HepG2 (cell line): ENCODE measurements around the gene C1R. TPM values are rescaled to one million over a fixed set of nuclear protein-coding genes. Genes with fewer than 3 reads are reported as not detected.

Experiments
- ATAC-seq: fragments of 200-7000 bp; cut with Tn5 transposase; 3 replicates; pipeline ENCODE4 v1.9.1; 2020; ENCODE audit warnings: mild to moderate bottlenecking, moderate library complexity
- BruUV-seq: library from RNA; stranded (reverse); fragments of 400-500 nt; replicated peaks from 2 replicates; lab custom pipeline; 2021; lab: Mats Ljungman, UMichigan
- CTCF ChIA-PET: fragments of 300-600 bp; formaldehyde crosslinking; extraction: SDS; loops from one replicate; lab custom pipeline; 2021; ENCODE audit warnings: low total read pairs, inconsistent platforms, low intra/inter-chr PET ratio; lab: Yijun Ruan, JAX
- POLR2A ChIA-PET: fragments of 350-600 bp; sonication (Branson Sonifier 250); formaldehyde crosslinking; loops from one replicate; lab custom pipeline; 2020; ENCODE audit warnings: antibody characterized with exemption, inconsistent platforms; lab: Yijun Ruan, JAX
- DNase-seq: peaks from one replicate; pipeline ENCODE4 v3.0.0-alpha.2; 2015; ENCODE audit warnings: low spot score
- FAIRE-seq: peaks from 3 replicates; lab custom pipeline; 2011; peaks lifted over from hg19 to GRCh38; lab: Jason Lieb, UNC
- H2AFZ ChIP-seq: one replicate; pipeline ENCODE4 v1.6.1; 2011; ENCODE audit warnings: low read length, inconsistent platforms
- H3K27ac ChIP-seq: fragments of 300-600 bp; 3 replicates; pipeline ENCODE4 v1.8.0; 2011; ENCODE audit warnings: mixed run types, mild to moderate bottlenecking, mixed read lengths, low read length, inconsistent platforms; ENCODE audit not compliant: insufficient read depth; ENCODE audit errors: extremely low read length
- H3K27me3 ChIP-seq, 2 experiments: fragments of 200-600 bp in 1 of 2; 2 replicates in 1 of 2; 3 replicates in 1 of 2; pipeline versions ENCODE4 v1.6.0 to v1.8.0; 2011; ENCODE audit warnings: low read length in 2 of 2, mild to moderate bottlenecking in 2 of 2, moderate library complexity in 2 of 2, inconsistent platforms in 1 of 2; ENCODE audit not compliant: insufficient read depth in 2 of 2, control insufficient read depth in 1 of 2
- H3K36me3 ChIP-seq, 2 experiments: fragments of 200-600 bp in 1 of 2; replicated peaks in 1 of 2; 2 replicates in 1 of 2; 3 replicates in 1 of 2; pipeline versions ENCODE4 v1.5.1 to v1.8.0; 2011; ENCODE audit warnings: low read length in 2 of 2, inconsistent platforms in 1 of 2; ENCODE audit not compliant: insufficient read depth in 2 of 2, control insufficient read depth in 1 of 2
- H3K4me1 ChIP-seq: 2 replicates; pipeline ENCODE4 v1.5.1; 2012; ENCODE audit warnings: low read length, inconsistent platforms; ENCODE audit not compliant: insufficient read depth
- H3K4me2 ChIP-seq: 2 replicates; pipeline ENCODE4 v1.6.0; 2011; ENCODE audit warnings: low read depth, low read length, inconsistent platforms
- H3K4me3 ChIP-seq, 3 experiments: fragments of 200-600 bp in 1 of 3; sonication (generic), shearing (Covaris generic) in 1 of 3; replicated peaks in 1 of 3; 2 replicates each; pipeline ENCODE4 v1.5.1; 2011 to 2016; ENCODE audit warnings: low read length in 3 of 3, inconsistent platforms in 2 of 3, low read depth in 2 of 3, mild to moderate bottlenecking in 2 of 3, control low read depth in 1 of 3, mixed read lengths in 1 of 3; ENCODE audit not compliant: insufficient read depth in 1 of 3
- H3K79me2 ChIP-seq: one replicate; pipeline ENCODE4 v1.6.1; 2011; ENCODE audit warnings: low read length, inconsistent platforms; ENCODE audit not compliant: insufficient read depth
- H3K9ac ChIP-seq: 2 replicates; pipeline ENCODE4 v1.6.0; 2011; ENCODE audit warnings: mild to moderate bottlenecking, low read depth, low read length, inconsistent platforms; ENCODE audit not compliant: insufficient read depth
- H3K9me3 ChIP-seq: 2 replicates; pipeline ENCODE4 v1.5.1; 2012; ENCODE audit warnings: mild to moderate bottlenecking, low read length
- H4K20me1 ChIP-seq: 2 replicates; pipeline ENCODE4 v1.6.0; 2011; ENCODE audit warnings: inconsistent platforms, mild to moderate bottlenecking, low read length, moderate library complexity; ENCODE audit not compliant: insufficient read depth
- EP300 ChIP-seq, 3 experiments: sonication (generic) in 1 of 3; formaldehyde crosslinking in 1 of 3; IDR thresholded peaks; 2 replicates each; pipeline versions ENCODE4 v1.5.1 to v1.6.1; 2011 to 2020; ENCODE audit warnings: low read depth in 2 of 3, low read length in 2 of 3, borderline replicate concordance in 1 of 3, improper control_type of control experiment in 1 of 3, mild to moderate bottlenecking in 1 of 3, missing genetic modification reagents in 1 of 3, moderate library complexity in 1 of 3
- FOXA1 ChIP-seq, 2 experiments: fragments of 450-650 bp in 1 of 2; sonication (generic) in 1 of 2; formaldehyde crosslinking in 1 of 2; IDR thresholded peaks; 2 replicates each; pipeline versions ENCODE4 v1.4.0 to v1.6.1; 2016 to 2020; ENCODE audit warnings: missing genetic modification reagents in 1 of 2
- HNF4A ChIP-seq: sonication (generic); formaldehyde crosslinking; IDR thresholded peaks from 2 replicates; pipeline ENCODE4 v1.4.0; 2020; ENCODE audit warnings: missing genetic modification reagents
- HNF4G ChIP-seq, 2 experiments: sonication (generic) in 1 of 2; formaldehyde crosslinking in 1 of 2; IDR thresholded peaks; 2 replicates each; pipeline versions ENCODE4 v1.4.0 to v1.6.1; 2011 to 2020; ENCODE audit warnings: borderline replicate concordance in 2 of 2, low read depth in 2 of 2, mild to moderate bottlenecking in 2 of 2, low read length in 1 of 2, missing genetic modification reagents in 1 of 2, moderate library complexity in 1 of 2
- HOXA9 ChIP-seq: sonication (generic); formaldehyde crosslinking; IDR thresholded peaks from 2 replicates; pipeline ENCODE4 v1.8.1; 2022; ENCODE audit warnings: missing genetic modification reagents, mild to moderate bottlenecking, moderate library complexity, borderline replicate concordance
- LCORL ChIP-seq, 2 experiments: fragments of 450-650 bp in 1 of 2; sonication (generic) in 1 of 2; formaldehyde crosslinking in 1 of 2; IDR thresholded peaks; 2 replicates each; pipeline versions ENCODE4 v1.5.0 to v1.6.1; 2017 to 2020; ENCODE audit warnings: antibody characterized with exemption in 1 of 2, missing genetic modification reagents in 1 of 2
- NR2F1 ChIP-seq, 2 experiments: fragments of 450-650 bp in 1 of 2; formaldehyde crosslinking in 1 of 2; IDR thresholded peaks; 2 replicates each; pipeline versions ENCODE4 v1.5.0 to v1.6.1; 2016 to 2020; ENCODE audit warnings: mild to moderate bottlenecking in 1 of 2, missing compliant biosample characterization in 1 of 2, missing genetic modification reagents in 1 of 2, moderate library complexity in 1 of 2
- NR2F2 ChIP-seq: IDR thresholded peaks from 2 replicates; pipeline ENCODE4 v1.6.1; 2012; ENCODE audit warnings: low read depth, inconsistent platforms, borderline replicate concordance
- PAXIP1 ChIP-seq: sonication (generic); formaldehyde crosslinking; conservative IDR thresholded peaks from 2 replicates; pipeline ENCODE4 v1.4.0; 2020; ENCODE audit warnings: mild to moderate bottlenecking, missing genetic modification reagents, moderate library complexity
- RXRB ChIP-seq: IDR thresholded peaks from 2 replicates; pipeline ENCODE4 v1.6.1; 2016; ENCODE audit warnings: borderline replicate concordance, missing genetic modification reagents, missing compliant biosample characterization
- SP2 ChIP-seq: sonication (generic); formaldehyde crosslinking; IDR thresholded peaks from 2 replicates; pipeline ENCODE4 v1.5.1; 2020; ENCODE audit warnings: mild to moderate bottlenecking, missing genetic modification reagents
- THRA ChIP-seq: sonication (generic); formaldehyde crosslinking; IDR thresholded peaks from 2 replicates; pipeline ENCODE4 v1.4.0; 2020; ENCODE audit warnings: missing genetic modification reagents, borderline replicate concordance
- ZNF256 ChIP-seq: sonication (generic); formaldehyde crosslinking; conservative IDR thresholded peaks from 2 replicates; pipeline ENCODE4 v1.4.0; 2020; ENCODE audit warnings: missing genetic modification reagents
- ZNF510 ChIP-seq: sonication (generic); formaldehyde crosslinking; IDR thresholded peaks from 2 replicates; pipeline ENCODE4 v1.4.0; 2020; ENCODE audit warnings: low read depth, mild to moderate bottlenecking, missing genetic modification reagents
- ZNF557 ChIP-seq: sonication (generic); formaldehyde crosslinking; IDR thresholded peaks from 2 replicates; pipeline ENCODE4 v1.4.0; 2020; ENCODE audit warnings: missing genetic modification reagents
- ZNF562 ChIP-seq: sonication (generic); formaldehyde crosslinking; IDR thresholded peaks from 2 replicates; pipeline ENCODE4 v1.8.0; 2022; ENCODE audit warnings: missing genetic modification reagents, borderline replicate concordance
- ZNF691 ChIP-seq: sonication (generic); formaldehyde crosslinking; IDR thresholded peaks from 2 replicates; pipeline ENCODE4 v1.4.0; 2020; ENCODE audit warnings: missing genetic modification reagents, low read depth, mild to moderate bottlenecking, borderline replicate concordance
- WGBS: methylation state at CpG from one replicate; pipeline ENCODE4 v1.1.6; 2017; ENCODE audit warnings: low lambda C conversion rate; 5-methylcytosine and 5-hydroxymethylcytosine counted together
- in situ Hi-C: cut with HindIII; loops from 2 replicates; pipeline ENCODE4 v1.10.0; 2017; ENCODE audit warnings: low pct_unique_long_range_greater_than_20kb; ENCODE audit not compliant: extremely low pct_ligation_motif_present
- intact Hi-C: fragments of 100-400 bp; cut with micrococcal nuclease; formaldehyde crosslinking; loops from one replicate; pipeline ENCODE4 v1.10.0; 2022; ENCODE audit not compliant: unreplicated experiment
- polyA plus RNA-seq, 8 experiments: library from polyadenylated mRNA; depleted of rRNA in 3 of 8; stranded (reverse) in 7 of 8; unstranded in 1 of 8; fragments of >200 nt; fragmentation: Illumina TruSeq in 4 of 8; extraction: Trizol in 4 of 8; gene quantifications; 2 replicates each; pipeline versions ENCODE4 v1.2.1 to v1.2.3, GENCODE V29; 2011 to 2016; ENCODE audit warnings: low read depth in 4 of 8, missing spikeins in 1 of 8, mixed read lengths in 1 of 8; ENCODE audit not compliant: insufficient read depth in 1 of 8
- total RNA-seq, 5 experiments: library from RNA; depleted of rRNA; stranded (reverse); fragments of >200 nt; fragmentation: Illumina TruSeq; extraction: Trizol; gene quantifications; 2 replicates each; pipeline ENCODE4 v1.2.3, GENCODE V29; 2016; ENCODE audit warnings: low read depth in 1 of 5

Gene C1R
- total and polyA plus RNA-seq, 2 of the 13 experiments (the other 11 are each of a cell fraction or from before 2014, with no cell fraction given) = 3.5 to 6.5 TPM

GRCh38 chr12:7072035-7072434 lies 20.2 kb downstream of the C1R start:
- BruUV-seq = no TSS peak
- POLR2A ChIA-PET = no interaction called here
- intact Hi-C loops = no loop called here
- TF ChIP-seq LCORL (IDR thresholded peaks at IDR 0.05) = no peak
- TF ChIP-seq LCORL (CRISPR knock-in tag; IDR thresholded peaks at IDR 0.05) = peak; percentile 82
- no peak for TF ChIP-seq ZNF691 (CRISPR knock-in tag)
- TF ChIP-seq HNF4A (CRISPR knock-in tag) = peak; percentile 85
- TF ChIP-seq ZNF562 (CRISPR knock-in tag) = no peak
- peak; percentile 71; the same call in 1 of the 2 replicates for TF ChIP-seq THRA (CRISPR knock-in tag)
- peak; percentile 78 for TF ChIP-seq NR2F2
- TF ChIP-seq ZNF557 = no peak
- no peak for TF ChIP-seq SP2 (CRISPR knock-in tag)
- no peak for TF ChIP-seq ZNF256 (CRISPR knock-in tag)
- TF ChIP-seq NR2F1 (CRISPR knock-in tag; IDR thresholded peaks at IDR 0.05) = peak; percentile 71 to 82; a peak in 3 of 4 replicates
- peak; percentile 55 for TF ChIP-seq RXRB (CRISPR knock-in tag)
- TF ChIP-seq HOXA9 = no peak
- peak in 1 of 2 experiments; percentile 50; a peak in 1 of 4 replicates for TF ChIP-seq EP300 (IDR thresholded peaks at IDR 0.05; ENCODE audit: low read depth in 2 of 2, low read length in 2 of 2)
- TF ChIP-seq EP300 (CRISPR knock-in tag; IDR thresholded peaks at IDR 0.05; ENCODE audit: borderline replicate concordance) = no peak
- peak; percentile 85 for TF ChIP-seq HNF4G (IDR thresholded peaks at IDR 0.05; ENCODE audit: borderline replicate concordance, low read depth, low read length)
- peak; percentile 54; the same call in 1 of the 2 replicates for TF ChIP-seq HNF4G (CRISPR knock-in tag; IDR thresholded peaks at IDR 0.05; ENCODE audit: borderline replicate concordance, low read depth)
- TF ChIP-seq ZNF510 (CRISPR knock-in tag) = no peak
- no peak for TF ChIP-seq FOXA1 (IDR thresholded peaks at IDR 0.05)
- peak; percentile 47; the same call in 1 of the 2 replicates for TF ChIP-seq FOXA1 (CRISPR knock-in tag; IDR thresholded peaks at IDR 0.05)
- peak; percentile 55 for TF ChIP-seq PAXIP1 (CRISPR knock-in tag)

More at GRCh38 chr12:7072035-7072434, 20.2 kb downstream of the C1R start:
- no peaks in the 10 kb centered on the region for H4K20me1 ChIP-seq
- peak; percentile 64 for FAIRE-seq
- H3K79me2 ChIP-seq = no peaks in the 10 kb centered on the region
- no peak overlapping the region for H2AFZ ChIP-seq
- no peak overlapping the region for H3K9ac ChIP-seq
- CTCF ChIA-PET = no interaction called here
- in situ Hi-C loops = no loop called here
- no peak overlapping the region; the same call in 1 of the 2 replicates for H3K4me2 ChIP-seq
- peak; percentile 64 for ATAC-seq
- H3K27me3 ChIP-seq = no peaks in the 10 kb centered on the region
- peak; percentile 56 for DNase-seq
- no peak overlapping the region for H3K4me3 ChIP-seq
- H3K27ac ChIP-seq = peak overlapping the region; percentile 21
- no peaks in the 10 kb centered on the region for H3K9me3 ChIP-seq
- H3K36me3 ChIP-seq = no peaks in the 10 kb centered on the region
- peaks cover 18% of the 10 kb centered on the region for H3K4me1 ChIP-seq
- WGBS = 33% methylated on average over 6 of the region's 6 CpGs
